Activated CD4-positive, alpha-beta T cell treated with anti-CD3 and anti-CD28 coated beads, Interleukin-2, amount 10 ng/mL, durations not matched to agents 24 days and 14 days (primary cell): ENCODE measurements around the gene KRTAP10-8. TPM values are rescaled to one million over a fixed set of nuclear protein-coding genes. Genes with fewer than 3 reads are reported as not detected.
"Not testable (repeated sequence)": the region's sequence is repeated elsewhere in the genome, so short reads cannot be mapped to it uniquely, and the experiment has no call there.

ENCODE experiments used
- DNase-seq: peaks from one replicate; pipeline ENCODE4 v3.0.0; 2022
- H3K27ac Mint-ChIP-seq: one replicate; pipeline ENCODE4 v1.8.0; 2022; ENCODE audit warnings: mild to moderate bottlenecking, mixed read lengths
- H3K27me3 Mint-ChIP-seq: one replicate; pipeline ENCODE4 v1.8.0; 2022; ENCODE audit warnings: mixed read lengths
- H3K36me3 Mint-ChIP-seq: one replicate; pipeline ENCODE4 v1.8.0; 2022; ENCODE audit warnings: low read depth, mild to moderate bottlenecking, mixed read lengths
- H3K4me1 Mint-ChIP-seq: one replicate; pipeline ENCODE4 v1.8.0; 2021; ENCODE audit warnings: mixed read lengths
- H3K4me3 Mint-ChIP-seq: one replicate; pipeline ENCODE4 v1.8.0; 2022; ENCODE audit warnings: mild to moderate bottlenecking, moderate library complexity, mixed read lengths
- H3K9me3 Mint-ChIP-seq: one replicate; pipeline ENCODE4 v1.8.0; 2021; ENCODE audit warnings: mixed read lengths
- intact Hi-C: fragments of 100-400 bp; cut with micrococcal nuclease; formaldehyde crosslinking; loops from one replicate; pipeline ENCODE4 v1.15.1; 2023
- total RNA-seq: library from RNA; stranded (reverse); gene quantifications from 2 replicates; pipeline ENCODE4 v1.2.3, GENCODE V29; 2022

KRTAP10-8 gene
- total RNA-seq, 1 donor from 2014 or later: not detected

GRCh38 chr21:44614161-44614631 is 2.3 kb downstream of the KRTAP10-8 start:
- intact Hi-C loops: no loop called here
- Mint-ChIP-seq H3K4me1 (peaks cover 12% of the 10 kb centered on the region), H3K27ac (no peak overlapping the region), H3K4me3 (no peak overlapping the region), H3K27me3 (no peaks in the 10 kb centered on the region), H3K36me3 (peaks cover 8% of the 10 kb centered on the region), H3K9me3 (peaks cover 27% of the 10 kb centered on the region)
- no peak for DNase-seq

GRCh38 chr21:44614961-44615391 is 3.1 kb downstream of the KRTAP10-8 start:
- no peak for DNase-seq
- peaks cover 26% of the 10 kb centered on the region for H3K9me3 Mint-ChIP-seq
- no peaks in the 10 kb centered on the region for H3K27me3 Mint-ChIP-seq
- no peak overlapping the region for H3K4me3 Mint-ChIP-seq
- peaks cover 15% of the 10 kb centered on the region for H3K36me3 Mint-ChIP-seq
- intact Hi-C loops: no loop called here
- no peak overlapping the region for H3K27ac Mint-ChIP-seq
- peaks cover 17% of the 10 kb centered on the region for H3K4me1 Mint-ChIP-seq

- no peak for DNase-seq
- Mint-ChIP-seq H3K27ac (no peak overlapping the region), H3K36me3 (peaks cover 18% of the 10 kb centered on the region), H3K9me3 (peaks cover 26% of the 10 kb centered on the region), H3K4me3 (no peak overlapping the region), H3K4me1 (peaks cover 17% of the 10 kb centered on the region), H3K27me3 (no peaks in the 10 kb centered on the region)
- intact Hi-C loops: no loop called here
Observed at GRCh38 chr21:44615466-44615865, 3.6 kb downstream of the KRTAP10-8 start.

- DNase-seq: no peak
- no peak overlapping the region for H3K4me3 Mint-ChIP-seq
- no peak overlapping the region for H3K27ac Mint-ChIP-seq
- peaks cover 17% of the 10 kb centered on the region for H3K4me1 Mint-ChIP-seq
- intact Hi-C loops: no loop called here
- peaks cover 22% of the 10 kb centered on the region for H3K36me3 Mint-ChIP-seq
- no peaks in the 10 kb centered on the region for H3K27me3 Mint-ChIP-seq
- peaks cover 27% of the 10 kb centered on the region for H3K9me3 Mint-ChIP-seq
Observed at GRCh38 chr21:44615911-44616590, 4.2 kb downstream of the KRTAP10-8 start.

- no peak overlapping the region for H3K27ac Mint-ChIP-seq
- H3K27me3 Mint-ChIP-seq: no peaks in the 10 kb centered on the region
- peaks cover 17% of the 10 kb centered on the region for H3K4me1 Mint-ChIP-seq
- no peak overlapping the region for H3K4me3 Mint-ChIP-seq
- DNase-seq: no peak
- peaks cover 22% of the 10 kb centered on the region for H3K36me3 Mint-ChIP-seq
- intact Hi-C loops: no loop called here
- H3K9me3 Mint-ChIP-seq: peaks cover 22% of the 10 kb centered on the region
Observed at GRCh38 chr21:44616591-44616926, 4.7 kb downstream of the KRTAP10-8 start.

- H3K27ac Mint-ChIP-seq: no peak overlapping the region
- intact Hi-C loops: no loop called here
Observed at GRCh38 chr21:44617071-44617501, 5.2 kb downstream of the KRTAP10-8 start.

GRCh38 chr21:44618504-44618903 is 6.6 kb downstream of the KRTAP10-8 start:
- Mint-ChIP-seq H3K27me3 (peaks cover 2% of the 10 kb centered on the region), H3K4me3 (peak overlapping the region; percentile 60), H3K36me3 (peaks cover 23% of the 10 kb centered on the region), H3K4me1 (peaks cover 17% of the 10 kb centered on the region), H3K27ac (peak overlapping the region; percentile 87), H3K9me3 (peaks cover 30% of the 10 kb centered on the region)
- DNase-seq: no peak
- intact Hi-C loops: no loop called here

More at GRCh38 chr21:44617071-44617501, 5.2 kb downstream of the KRTAP10-8 start:
- H3K9me3 Mint-ChIP-seq: peaks cover 22% of the 10 kb centered on the region
- no peak for DNase-seq
- H3K4me1 Mint-ChIP-seq: peaks cover 17% of the 10 kb centered on the region
- H3K27me3 Mint-ChIP-seq: no peaks in the 10 kb centered on the region
- H3K36me3 Mint-ChIP-seq: peaks cover 22% of the 10 kb centered on the region
- H3K4me3 Mint-ChIP-seq: no peak overlapping the region

- H3K4me3 Mint-ChIP-seq: peak overlapping the region; percentile 60
- peak; percentile 84 for DNase-seq
- intact Hi-C loops: no loop called here
- peaks cover 34% of the 10 kb centered on the region for H3K9me3 Mint-ChIP-seq
- peaks cover 25% of the 10 kb centered on the region for H3K36me3 Mint-ChIP-seq
- peaks cover 17% of the 10 kb centered on the region for H3K4me1 Mint-ChIP-seq
- H3K27me3 Mint-ChIP-seq: peaks cover 2% of the 10 kb centered on the region
- peak overlapping the region; percentile 87 for H3K27ac Mint-ChIP-seq
Observed at GRCh38 chr21:44618909-44619308, 7.0 kb downstream of the KRTAP10-8 start.

- Mint-ChIP-seq H3K9me3 (peaks cover 44% of the 10 kb centered on the region), H3K4me1 (peaks cover 17% of the 10 kb centered on the region), H3K36me3 (peaks cover 28% of the 10 kb centered on the region), H3K27me3 (peaks cover 2% of the 10 kb centered on the region), H3K27ac (no peak overlapping the region), H3K4me3 (no peak overlapping the region)
- intact Hi-C loops: no loop called here
- no peak for DNase-seq
Observed at GRCh38 chr21:44619886-44620285, 8.0 kb downstream of the KRTAP10-8 start.

GRCh38 chr21:44623575-44623974 is 11.7 kb downstream of the KRTAP10-8 start:
- Mint-ChIP-seq H3K9me3 (peaks cover 45% of the 10 kb centered on the region), H3K36me3 (peaks cover 25% of the 10 kb centered on the region)
- intact Hi-C loops: no loop called here

GRCh38 chr21:44625756-44626155 is 13.9 kb downstream of the KRTAP10-8 start:
- DNase-seq: no peak

More at GRCh38 chr21:44623575-44623974, 11.7 kb downstream of the KRTAP10-8 start:
- no peak overlapping the region for H3K27ac Mint-ChIP-seq
- no peak overlapping the region for H3K4me3 Mint-ChIP-seq
- no peak for DNase-seq
- H3K27me3 Mint-ChIP-seq: peaks cover 2% of the 10 kb centered on the region
- peaks cover 12% of the 10 kb centered on the region for H3K4me1 Mint-ChIP-seq

GRCh38 chr21:44626262-44626661 is 14.4 kb downstream of the KRTAP10-8 start:
- no peak for DNase-seq
- Mint-ChIP-seq H3K4me3 (no peak overlapping the region), H3K36me3 (peaks cover 17% of the 10 kb centered on the region), H3K27ac (no peak overlapping the region), H3K9me3 (peaks cover 40% of the 10 kb centered on the region), H3K27me3 (peaks cover 2% of the 10 kb centered on the region), H3K4me1 (peaks cover 4% of the 10 kb centered on the region)
- intact Hi-C loops: no loop called here

More at GRCh38 chr21:44625756-44626155, 13.9 kb downstream of the KRTAP10-8 start:
- H3K36me3 Mint-ChIP-seq: peaks cover 15% of the 10 kb centered on the region
- no peak overlapping the region for H3K27ac Mint-ChIP-seq
- H3K4me3 Mint-ChIP-seq: no peak overlapping the region
- H3K27me3 Mint-ChIP-seq: peaks cover 2% of the 10 kb centered on the region
- H3K9me3 Mint-ChIP-seq: peaks cover 37% of the 10 kb centered on the region
- intact Hi-C loops: no loop called here
- H3K4me1 Mint-ChIP-seq: peaks cover 4% of the 10 kb centered on the region

- intact Hi-C loops: no loop called here
- Mint-ChIP-seq H3K9me3 (peaks cover 43% of the 10 kb centered on the region), H3K36me3 (peaks cover 19% of the 10 kb centered on the region), H3K4me3 (no peak within 1 kb of the TSS), H3K27ac (no peak within 1 kb of the TSS), H3K27me3 (peaks cover 4% of the 10 kb centered on the region), H3K4me1 (peaks cover 5% of the 10 kb centered on the region)
- DNase-seq: no peak
Observed at GRCh38 chr21:44626673-44627143, 14.8 kb downstream of the KRTAP10-8 start, which contains the start of gene KRTAP10-9. KRTAP10-9 (plus strand) TSS chr21:44627093; CDS start chr21:44627172, 79 bp downstream.

- DNase-seq, H3K27ac Mint-ChIP-seq, H3K4me3 Mint-ChIP-seq, intact Hi-C loops, H3K27me3 Mint-ChIP-seq, H3K4me1 Mint-ChIP-seq: not testable (repeated sequence)
- peaks cover 49% of the 10 kb centered on the region for H3K9me3 Mint-ChIP-seq
- H3K36me3 Mint-ChIP-seq: peaks cover 20% of the 10 kb centered on the region
Observed at GRCh38 chr21:44627181-44627822, 15.4 kb downstream of the KRTAP10-8 start.
